VCaP (cell line): ENCODE data around the gene ADD1.
"Not testable (repeated sequence)": the region's sequence is repeated elsewhere in the genome, so short reads cannot be mapped to it uniquely, and the experiment has no call there.

Experiments used
- H3K27ac ChIP-seq: fragments of 450-650 bp; 2 replicates; pipeline ENCODE4 v1.5.1; 2017
- CTCF ChIP-seq: fragments of 450-650 bp; conservative IDR thresholded peaks from 2 replicates; pipeline ENCODE4 v1.5.1; 2017; ENCODE audit warnings: mild to moderate bottlenecking, moderate library complexity

The ADD1 gene

GRCh38 chr4:2934813-2935761, 91.4 kb downstream of the ADD1 start:
- H3K27ac ChIP-seq = peak overlapping the region; percentile 94

GRCh38 chr4:2935762-2936743, 92.4 kb downstream of the ADD1 start:
- no peak for TF ChIP-seq CTCF
- peak overlapping the region; percentile 94 for H3K27ac ChIP-seq

More at GRCh38 chr4:2934813-2935761, 91.4 kb downstream of the ADD1 start:
- TF ChIP-seq CTCF = no peak

- no peak for TF ChIP-seq CTCF
- peak overlapping the region; percentile 94 for H3K27ac ChIP-seq
Measured at GRCh38 chr4:2936773-2937145, 93.1 kb downstream of the ADD1 start.

- TF ChIP-seq CTCF = no peak
- H3K27ac ChIP-seq = peak overlapping the region; percentile 94; the same call in 1 of the 2 replicates
Measured at GRCh38 chr4:2937146-2937857, 93.7 kb downstream of the ADD1 start.

GRCh38 chr4:2937986-2938385, 94.3 kb downstream of the ADD1 start:
- no peak for TF ChIP-seq CTCF
- H3K27ac ChIP-seq = no peak overlapping the region

- not testable (repeated sequence) for H3K27ac ChIP-seq
Measured at GRCh38 chr4:2938411-2938810, 94.8 kb downstream of the ADD1 start.

GRCh38 chr4:2938906-2939305, 95.3 kb downstream of the ADD1 start:
- no peak for TF ChIP-seq CTCF

More at GRCh38 chr4:2938906-2939305, 95.3 kb downstream of the ADD1 start:
- no peak overlapping the region for H3K27ac ChIP-seq
